HepG2 (cell line): ENCODE results near the gene TXN2. TPM values are rescaled to one million over a fixed set of nuclear protein-coding genes. Genes with fewer than 3 reads are reported as not detected.

ENCODE experiments used
- CBX5 ChIP-seq: sonication (generic); formaldehyde crosslinking; IDR thresholded peaks from 2 replicates; pipeline ENCODE4 v1.4.0; 2020; ENCODE audit warnings: missing genetic modification reagents, borderline replicate concordance
- GABPB1 ChIP-seq: IDR thresholded peaks from 2 replicates; pipeline ENCODE4 v1.6.1; 2016; ENCODE audit warnings: mild to moderate bottlenecking, missing genetic modification reagents, moderate library complexity, missing compliant biosample characterization
- IKZF5 ChIP-seq: IDR thresholded peaks from 2 replicates; pipeline ENCODE4 v1.6.1; 2018; ENCODE audit warnings: missing genetic modification reagents, mild to moderate bottlenecking, missing compliant biosample characterization
- KDM4B ChIP-seq: sonication (generic); formaldehyde crosslinking; IDR thresholded peaks from 2 replicates; pipeline ENCODE4 v1.4.0; 2020; ENCODE audit warnings: missing genetic modification reagents
- NONO ChIP-seq, 2 experiments: fragments of 450-650 bp in 1 of 2; sonication (generic) in 1 of 2; formaldehyde crosslinking in 1 of 2; IDR thresholded peaks in 1 of 2; conservative IDR thresholded peaks in 1 of 2; 2 replicates each; pipeline versions ENCODE4 v1.6.1 to v1.8.0; 2017 to 2022; ENCODE audit warnings: mild to moderate bottlenecking in 1 of 2, missing genetic modification reagents in 1 of 2, moderate library complexity in 1 of 2
- PRMT3 ChIP-seq: sonication (generic); formaldehyde crosslinking; IDR thresholded peaks from 2 replicates; pipeline ENCODE4 v1.8.1; 2022; ENCODE audit warnings: low read depth, mild to moderate bottlenecking, moderate library complexity, missing genetic modification reagents, borderline replicate concordance
- SAFB2 ChIP-seq: sonication (generic); formaldehyde crosslinking; IDR thresholded peaks from 2 replicates; pipeline ENCODE4 v1.5.1; 2020; ENCODE audit warnings: missing genetic modification reagents, low read depth, mild to moderate bottlenecking, borderline replicate concordance
- SAP130 ChIP-seq: IDR thresholded peaks from 2 replicates; pipeline ENCODE4 v1.6.1; 2016; ENCODE audit warnings: low read depth
- STAG1 ChIP-seq: sonication (generic); formaldehyde crosslinking; IDR thresholded peaks from 2 replicates; pipeline ENCODE4 v1.4.0; 2020; ENCODE audit warnings: missing genetic modification reagents
- TARDBP ChIP-seq: sonication (generic); formaldehyde crosslinking; IDR thresholded peaks from 2 replicates; pipeline ENCODE4 v1.8.0; 2022; ENCODE audit warnings: mild to moderate bottlenecking, missing genetic modification reagents
- TRIM22 ChIP-seq: fragments of 450-650 bp; IDR thresholded peaks from 2 replicates; pipeline ENCODE4 v1.6.1; 2017
- ZBTB26 ChIP-seq: IDR thresholded peaks from 2 replicates; pipeline ENCODE4 v1.6.1; 2016; ENCODE audit warnings: missing compliant biosample characterization, missing genetic modification reagents, borderline replicate concordance
- ZFYVE20 ChIP-seq: sonication (generic); formaldehyde crosslinking; IDR thresholded peaks from 2 replicates; pipeline ENCODE4 v1.8.0; 2023; ENCODE audit warnings: low read depth, mild to moderate bottlenecking, moderate library complexity, missing genetic modification reagents, borderline replicate concordance
- ZMYM4 ChIP-seq: sonication (generic); formaldehyde crosslinking; IDR thresholded peaks from 2 replicates; pipeline ENCODE4 v1.8.1; 2023; ENCODE audit warnings: mild to moderate bottlenecking, missing genetic modification reagents
- ZNF331 ChIP-seq: sonication (generic); formaldehyde crosslinking; IDR thresholded peaks from 2 replicates; pipeline ENCODE4 v1.4.0; 2020; ENCODE audit warnings: missing genetic modification reagents
- ZNF337 ChIP-seq: sonication (generic); formaldehyde crosslinking; IDR thresholded peaks from 2 replicates; pipeline ENCODE4 v1.5.1; 2020; ENCODE audit warnings: missing genetic modification reagents, low read depth, mild to moderate bottlenecking, borderline replicate concordance
- ZNF430 ChIP-seq: sonication (generic); formaldehyde crosslinking; IDR thresholded peaks from 2 replicates; pipeline ENCODE4 v1.9.0; 2021; ENCODE audit warnings: mild to moderate bottlenecking, missing genetic modification reagents
- ZNF605 ChIP-seq: sonication (generic); formaldehyde crosslinking; IDR thresholded peaks from 2 replicates; pipeline ENCODE4 v1.8.0; 2022; ENCODE audit warnings: mild to moderate bottlenecking, missing genetic modification reagents
- ZNF687 ChIP-seq: sonication (generic); formaldehyde crosslinking; IDR thresholded peaks from 2 replicates; pipeline ENCODE4 v1.5.1; 2020; ENCODE audit warnings: mild to moderate bottlenecking, missing genetic modification reagents, moderate library complexity
- ZNF891 ChIP-seq: sonication (generic); formaldehyde crosslinking; IDR thresholded peaks from 2 replicates; pipeline ENCODE4 v1.5.0; 2020; ENCODE audit warnings: mild to moderate bottlenecking, missing genetic modification reagents
- polyA plus RNA-seq, 8 experiments: library from polyadenylated mRNA; depleted of rRNA in 3 of 8; stranded (reverse) in 7 of 8; unstranded in 1 of 8; fragments of >200 nt; fragmentation: Illumina TruSeq in 4 of 8; extraction: Trizol in 4 of 8; gene quantifications; 2 replicates each; pipeline versions ENCODE4 v1.2.1 to v1.2.3, GENCODE V29; 2011 to 2016; ENCODE audit warnings: low read depth in 4 of 8, missing spikeins in 1 of 8, mixed read lengths in 1 of 8; ENCODE audit not compliant: insufficient read depth in 1 of 8
- total RNA-seq, 5 experiments: library from RNA; depleted of rRNA; stranded (reverse); fragments of >200 nt; fragmentation: Illumina TruSeq; extraction: Trizol; gene quantifications; 2 replicates each; pipeline ENCODE4 v1.2.3, GENCODE V29; 2016; ENCODE audit warnings: low read depth in 1 of 5

Gene TXN2
- total and polyA plus RNA-seq, 2 of the 13 experiments (the other 11 are each of a cell fraction or from before 2014, with no cell fraction given), result 41.4 to 109 TPM

DNA sequence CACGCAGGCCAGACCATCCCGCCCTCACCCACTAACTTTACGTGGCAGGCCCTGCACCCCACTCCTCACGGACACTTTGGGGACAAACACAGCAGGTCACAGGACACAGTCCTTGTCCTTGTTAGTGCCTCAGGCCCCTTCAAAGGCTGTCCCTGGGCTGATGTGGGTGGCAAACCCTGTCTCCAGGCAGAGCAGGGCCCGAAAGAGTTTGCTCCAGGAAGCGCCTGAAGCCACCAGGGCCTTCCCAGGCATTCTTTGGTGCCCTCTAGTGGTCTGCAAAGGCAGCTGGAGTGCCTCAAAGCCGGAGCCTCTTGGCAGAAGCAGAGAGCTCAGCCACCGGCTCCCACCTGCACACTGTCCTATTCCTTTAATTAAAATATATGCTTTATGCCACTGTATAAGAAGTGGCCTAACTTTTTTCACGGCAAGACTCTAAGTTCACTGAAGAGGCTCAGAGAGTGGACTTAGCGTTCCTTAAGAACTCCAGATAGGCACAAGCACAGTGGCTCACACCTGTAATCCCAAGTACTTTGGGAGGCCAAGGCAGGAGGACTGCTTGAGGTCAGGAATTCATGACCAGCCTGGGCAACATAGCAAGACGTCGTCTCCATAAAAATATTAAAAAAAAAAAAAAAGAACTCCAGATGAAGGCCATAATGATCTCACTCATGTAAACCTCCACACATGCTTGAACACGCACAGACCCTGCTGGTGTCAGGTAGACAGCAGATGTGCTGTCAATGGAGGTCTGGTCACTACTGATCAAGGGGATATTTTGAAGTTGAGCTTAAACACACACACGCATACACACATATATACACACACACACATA, 11.1 kb downstream of the TXN2 start (continued):
- TF ChIP-seq ZNF687 (CRISPR knock-in tag) (peak; percentile 76), ZBTB26 (CRISPR knock-in tag) (0 out of 2 replicates have a peak, but pooled peaks have one; percentile 43), ZMYM4 (peak; percentile 38; the same call in 1 of the 2 replicates), SAP130 (CRISPR knock-in tag) (peak; percentile 36; the same call in 1 of the 2 replicates), ZNF891 (CRISPR knock-in tag) (0 out of 2 replicates have a peak, but pooled peaks have one; percentile 66), STAG1 (CRISPR knock-in tag) (peak; percentile 99), SAFB2 (CRISPR knock-in tag) (0 out of 2 replicates have a peak, but pooled peaks have one; percentile 43), ZNF331 (CRISPR knock-in tag) (0 out of 2 replicates have a peak, but pooled peaks have one; percentile 23), GABPB1 (CRISPR knock-in tag) (peak; percentile 31; the same call in 1 of the 2 replicates), ZNF605 (CRISPR knock-in tag) (0 out of 2 replicates have a peak, but pooled peaks have one; percentile 23), TARDBP (CRISPR knock-in tag) (peak; percentile 67; the same call in 1 of the 2 replicates), PRMT3 (CRISPR knock-in tag) (no peak), ZNF430 (CRISPR knock-in tag) (0 out of 2 replicates have a peak, but pooled peaks have one; percentile 22), TRIM22 (no peak), NONO (IDR thresholded peaks at IDR 0.05) (no peak), NONO (CRISPR knock-in tag; conservative IDR thresholded peaks at IDR 0.05) (no peak), IKZF5 (CRISPR knock-in tag) (peak; percentile 66; the same call in 1 of the 2 replicates), ZFYVE20 (CRISPR knock-in tag) (no peak), KDM4B (CRISPR knock-in tag) (peak; percentile 80; the same call in 1 of the 2 replicates), CBX5 (CRISPR knock-in tag) (peak; percentile 54; the same call in 1 of the 2 replicates), ZNF337 (CRISPR knock-in tag) (no peak)
